Pancreas (tissue), 10 donors: Measurements from ENCODE around the gene CAMK1G. TPM values are rescaled to one million over a fixed set of nuclear protein-coding genes. Genes with fewer than 3 reads are reported as not detected.

ENCODE experiments used
- ATAC-seq, 4 donors: fragments of 200-7000 bp; cut with Tn5 transposase; one replicate each; pipeline versions ENCODE4 v1.8.0 to v1.9.1; 2020; ENCODE audit warnings: mild to moderate bottlenecking in 4 of 4, moderate library complexity in 4 of 4
- DNase-seq, 6 donors: peaks; one replicate each; pipeline ENCODE4 v3.0.0-alpha.2; 2020
- FAIRE-seq: peaks from 2 replicates; lab custom pipeline; 2012; peaks lifted over from hg19 to GRCh38; lab: Jason Lieb, UNC
- H3K27ac ChIP-seq, 4 donors: fragments of 200-600 bp; sonication (generic); 1 replicate in 3 of 4; 2 replicates in 1 of 4; pipeline versions ENCODE4 v1.5.0 to v1.8.0; 2020
- H3K27me3 ChIP-seq, 4 donors: fragments of 200-600 bp; one replicate each; pipeline ENCODE4 v1.8.0; 2021
- H3K36me3 ChIP-seq, 3 donors: fragments of 200-600 bp; sonication (generic) in 1 of 3; one replicate each; pipeline versions ENCODE4 v1.5.0 to v1.8.0; 2020 to 2021
- H3K4me1 ChIP-seq, 3 donors: fragments of 200-600 bp; one replicate each; pipeline ENCODE4 v1.8.0; 2021
- H3K4me3 ChIP-seq, 4 donors: fragments of 200-600 bp; sonication (generic) in 2 of 4; one replicate each; pipeline versions ENCODE4 v1.5.0 to v1.8.0; 2020 to 2021
- H3K9me3 ChIP-seq, 4 donors: fragments of 200-600 bp; one replicate each; pipeline ENCODE4 v1.8.0; 2021
- CTCF ChIP-seq, 4 donors: fragments of 200-600 bp; sonication (generic) in 3 of 4; IDR thresholded peaks; one replicate each; pipeline versions ENCODE4 v1.5.0 to v1.8.0; 2021; ENCODE audit warnings: antibody characterized with exemption in 4 of 4
- WGBS, 2 donors: extraction: QIAGEN DNeasy Blood & Tissue Kit; methylation state at CpG; one replicate each; pipeline ENCODE4 v1.1.7; 2013; 5-methylcytosine and 5-hydroxymethylcytosine counted together
- intact Hi-C, 3 donors: fragments of 100-400 bp; cut with DNase I; formaldehyde crosslinking; loops; one replicate each; pipeline versions ENCODE4 v1.11.1 to v1.14.2; 2022
- polyA plus RNA-seq, 2 donors: library from polyadenylated mRNA; stranded (reverse); fragments of 200-250 nt; gene quantifications; one replicate each; pipeline ENCODE4 v1.2.3, GENCODE V29; 2013
- total RNA-seq, 6 donors: library from RNA; stranded (reverse); fragmentation: NEBNext Ultra II Directional in 4 of 6; extraction: Animal tissue kit (Norgen Biotek cat#: 25700) in 4 of 6; gene quantifications; one replicate each; pipeline versions ENCODE4 v1.2.1 to v1.2.4, GENCODE V29; 2021 to 2023
- donor health status: healthy with polysubstance abuse.
- donor health status: DM: no; HTN: no; CAD: no; lungs with moderate emphysema.
- donor health status: DM: no; HTN: no; CAD: no.
- donor health status: control.
- donor health status: control.
- donor health status: Bipolar disorder and iron deficiency.
- donor health status: DM: yes; HTN: yes; CAD: no.
- donor health status: DM: no; HTN: no; CAD: no.
- donor health status: DM: no; HTN: no; CAD: no.
- donor health status: DM: yes; HTN: yes; CAD: no.

CAMK1G gene
- total and polyA plus RNA-seq, 8 donors: 0.06 to 1.2 (median 0.21) TPM; not detected in 2

- DNase-seq (no peak), ATAC-seq (no peak), FAIRE-seq (no peak)
- H3K4me1 ChIP-seq: no peaks in the 10 kb centered on the region
- H3K27me3 ChIP-seq: no peaks in the 10 kb centered on the region
- H3K9me3 ChIP-seq: no peaks in the 10 kb centered on the region
- TF ChIP-seq CTCF (IDR thresholded peaks at IDR 0.05): no peak
- no peak overlapping the region for H3K27ac ChIP-seq
- H3K4me3 ChIP-seq: no peak overlapping the region
- intact Hi-C loops: no loop called here
- WGBS, 2 donors: 82 to 88% methylated on average over 13 of the region's 13 CpGs
- H3K36me3 ChIP-seq: no peaks in the 10 kb centered on the region
Observed at GRCh38 chr1:209611771-209612570, 28.5 kb downstream of the CAMK1G start.

DNA sequence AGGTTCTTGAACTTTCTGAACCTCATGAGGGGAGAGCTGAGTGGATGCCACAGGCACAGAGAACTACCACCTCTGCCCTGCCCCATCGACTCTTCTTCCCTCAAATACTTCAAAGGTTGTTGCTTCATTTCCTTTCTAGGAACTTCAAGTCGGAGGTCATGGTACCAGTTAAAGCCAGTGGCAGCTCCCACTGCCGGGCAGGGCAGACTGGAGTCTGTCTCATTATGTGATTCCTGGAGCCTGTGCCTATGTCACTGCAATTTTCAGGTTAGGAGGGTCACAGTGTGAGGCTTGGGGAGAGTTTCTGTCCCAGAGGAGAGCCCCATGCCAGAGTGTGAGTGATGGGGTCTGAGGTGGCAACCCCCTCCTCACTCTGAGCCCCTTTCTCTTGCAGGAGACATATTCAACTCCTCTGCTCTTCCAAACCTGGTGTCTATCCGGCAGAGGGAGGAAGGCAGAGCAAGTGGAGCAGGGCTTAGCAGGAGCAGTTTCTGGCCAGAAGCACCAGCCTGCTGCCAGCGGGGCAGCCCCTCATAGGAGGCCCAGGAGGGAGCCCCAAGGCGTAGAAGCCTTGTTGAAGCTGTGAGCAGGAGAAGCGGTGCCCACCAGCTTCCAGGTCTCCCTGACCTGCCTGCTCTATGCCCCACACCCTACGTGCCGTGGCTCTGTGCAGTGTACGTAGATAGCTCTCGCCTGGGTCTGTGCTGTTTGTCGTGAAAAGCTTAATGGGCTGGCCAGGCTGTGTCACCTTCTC lies 29.3 kb downstream of the CAMK1G start:
- H3K4me3 ChIP-seq: no peak overlapping the region
- H3K4me1 ChIP-seq: no peaks in the 10 kb centered on the region
- H3K27me3 ChIP-seq: no peaks in the 10 kb centered on the region
- 81 to 83% methylated on average over 12 of the region's 12 CpGs for WGBS, 2 donors
- H3K36me3 ChIP-seq: no peaks in the 10 kb centered on the region
- FAIRE-seq (no peak), ATAC-seq (no peak), DNase-seq (no peak)
- TF ChIP-seq CTCF (IDR thresholded peaks at IDR 0.05): no peak
- H3K9me3 ChIP-seq: no peaks in the 10 kb centered on the region
- intact Hi-C loops: no loop called here
- no peak overlapping the region for H3K27ac ChIP-seq

DNA sequence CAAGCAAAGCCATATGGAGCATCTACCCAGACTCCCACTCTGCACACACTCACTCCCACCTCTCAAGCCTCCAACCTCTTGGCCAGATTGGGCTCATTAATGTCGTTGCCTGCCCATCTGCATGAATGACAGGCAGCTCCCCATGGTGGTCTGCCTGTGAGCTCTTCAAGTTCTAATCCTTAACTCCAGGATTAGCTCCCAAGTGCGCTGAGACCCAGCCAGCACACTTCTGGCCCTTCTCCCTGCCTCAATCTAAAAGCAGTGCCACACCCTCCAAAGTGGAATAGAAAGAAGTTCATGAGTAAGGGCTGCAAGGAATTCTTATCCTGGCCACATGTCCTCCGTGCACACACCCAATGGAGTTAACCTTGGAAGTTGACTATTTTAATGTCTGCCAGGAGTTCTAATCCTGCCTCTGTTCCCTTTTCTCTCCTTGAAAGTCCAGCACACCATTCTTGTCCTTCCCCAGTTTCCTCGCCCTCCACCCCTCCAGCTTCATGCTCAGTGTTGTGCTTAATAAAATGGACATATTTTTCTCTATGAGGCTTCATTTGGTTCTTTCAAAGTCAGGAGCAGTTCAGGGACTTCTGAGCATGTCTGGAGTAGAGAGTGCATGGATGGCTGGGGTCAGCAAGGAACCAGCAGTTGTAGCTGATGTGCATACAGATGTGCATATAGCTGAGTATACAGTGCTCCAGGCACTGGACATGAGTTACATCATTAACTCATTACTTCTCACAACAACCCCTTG lies 30.1 kb downstream of the CAMK1G start:
- Histone ChIP-seq H3K27ac (no peak overlapping the region), H3K9me3 (no peaks in the 10 kb centered on the region), H3K36me3 (no peaks in the 10 kb centered on the region), H3K4me1 (no peaks in the 10 kb centered on the region), H3K4me3 (no peak overlapping the region), H3K27me3 (no peaks in the 10 kb centered on the region)
- no peak for TF ChIP-seq CTCF (IDR thresholded peaks at IDR 0.05)
- 77 to 81% methylated on average over 4 of the region's 4 CpGs for WGBS, 2 donors
- FAIRE-seq (no peak), DNase-seq (no peak), ATAC-seq (no peak)
- intact Hi-C loops: no loop called here

GRCh38 chr1:209614151-209614420 lies 30.6 kb downstream of the CAMK1G start:
- WGBS, 2 donors: 84 to 88% methylated on average over 5 of the region's 5 CpGs
- no peak overlapping the region for H3K4me3 ChIP-seq
- no peak for TF ChIP-seq CTCF (IDR thresholded peaks at IDR 0.05)
- no peak for DNase-seq
- H3K27ac ChIP-seq: no peak overlapping the region
- ATAC-seq: no peak
- FAIRE-seq: no peak
- no peaks in the 10 kb centered on the region for H3K27me3 ChIP-seq
- intact Hi-C loops: no loop called here
- no peaks in the 10 kb centered on the region for H3K4me1 ChIP-seq
- no peaks in the 10 kb centered on the region for H3K36me3 ChIP-seq
- no peaks in the 10 kb centered on the region for H3K9me3 ChIP-seq
